BJ (cell line): ENCODE data around the gene NKAIN4. TPM values are rescaled to one million over a fixed set of nuclear protein-coding genes. Genes with fewer than 3 reads are reported as not detected.

Experiments
- CTCF ChIA-PET: fragments of 350-600 bp; formaldehyde crosslinking; extraction: SDS; loops from one replicate; lab custom pipeline; 2021; ENCODE audit warnings: antibody characterized with exemption, inconsistent platforms; lab: Yijun Ruan, JAX
- POLR2A ChIA-PET: fragments of 300-600 bp; sonication (Branson Sonifier 250); formaldehyde crosslinking; extraction: SDS; loops from one replicate; lab custom pipeline; 2021; ENCODE audit warnings: antibody characterized with exemption; lab: Charles Lee
- DNase-seq: peaks from one replicate; pipeline ENCODE4 v3.0.0-alpha.2; 2011; ENCODE audit warnings: low read depth
- H3K27me3 ChIP-seq: 2 replicates; pipeline ENCODE4 v1.6.0; 2011; ENCODE audit warnings: low read length; ENCODE audit not compliant: control insufficient read depth, insufficient read depth
- H3K36me3 ChIP-seq: 2 replicates; pipeline ENCODE4 v1.5.1; 2011; ENCODE audit warnings: low read length; ENCODE audit not compliant: control insufficient read depth, insufficient read depth
- H3K4me3 ChIP-seq: 2 replicates; pipeline ENCODE4 v1.5.1; 2011; ENCODE audit warnings: low read depth, mild to moderate bottlenecking, control low read depth, low read length
- CTCF ChIP-seq: IDR thresholded peaks from 2 replicates; pipeline ENCODE4 v1.5.1; 2011; ENCODE audit warnings: low read depth, mild to moderate bottlenecking, control low read depth, inconsistent platforms, low read length, moderate library complexity; ENCODE audit not compliant: insufficient read depth
- polyA plus RNA-seq: library from polyadenylated mRNA; depleted of rRNA; stranded (reverse); fragments of >200 nt; gene quantifications from 2 replicates; pipeline ENCODE4 v1.2.3, GENCODE V29; 2011

NKAIN4 gene
- polyA plus RNA-seq, 1 experiment = not detected

- ChIA-PET CTCF (interaction anchor here (1.1 to 2.4 kb wide), 5 partner anchors 9 to 60 kb away, joined by 3 to 8 read pairs (median 7); no protein-coding TSS in a partner anchor), POLR2A (no interaction called here)
These were observed 27.7 kb upstream of the NKAIN4 start for GRCh38 chr20:63281742-63282665.

DNA sequence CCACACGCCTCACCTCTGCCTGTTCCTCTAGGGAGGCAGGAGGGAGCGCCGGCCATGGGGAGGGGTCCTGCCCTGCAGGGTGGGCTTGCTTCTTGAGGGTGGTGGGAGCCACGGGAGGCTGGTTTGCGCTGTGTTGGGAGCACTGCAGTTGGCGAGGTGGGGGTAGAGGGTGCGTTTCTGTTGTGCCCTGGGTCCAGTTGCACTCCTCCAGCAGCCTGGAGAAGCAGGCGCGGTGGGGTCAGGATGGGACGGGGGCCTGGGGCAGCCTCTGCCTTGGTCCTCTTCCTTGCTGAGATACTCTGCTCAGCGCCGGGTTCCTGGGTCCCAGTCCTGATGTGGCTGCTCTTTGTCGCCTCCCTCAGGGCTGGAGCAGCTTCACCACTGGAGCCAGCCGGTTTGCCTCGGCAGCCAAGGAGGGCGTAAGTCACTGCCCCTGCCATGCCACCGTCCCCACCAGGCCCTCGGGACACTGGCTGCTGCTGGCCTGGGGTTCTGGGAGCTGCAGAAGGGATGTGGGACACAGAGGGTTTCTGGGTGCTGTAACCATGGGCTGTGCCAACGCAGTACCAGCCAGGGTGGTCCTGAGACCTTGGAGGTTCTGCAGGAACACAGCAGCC is 26.8 kb upstream of the NKAIN4 start:
- ChIA-PET POLR2A (no interaction called here), CTCF (interaction anchor here (0.8 to 2.4 kb wide), 6 partner anchors 10 to 59 kb away, joined by 3 to 8 read pairs (median 4); no protein-coding TSS in a partner anchor)
- peak; percentile 29; the same call in 1 of the 2 replicates for TF ChIP-seq CTCF
- Histone ChIP-seq H3K4me3 (no peak overlapping the region), H3K27me3 (no peaks in the 10 kb centered on the region), H3K36me3 (peaks cover 76% of the 10 kb centered on the region)
- DNase-seq = no peak

More at GRCh38 chr20:63281742-63282665, 27.7 kb upstream of the NKAIN4 start:
- Histone ChIP-seq H3K36me3 (peaks cover 77% of the 10 kb centered on the region), H3K4me3 (no peak overlapping the region), H3K27me3 (no peaks in the 10 kb centered on the region)
- TF ChIP-seq CTCF = no peak
- DNase-seq = no peak

- no peak for DNase-seq
- Histone ChIP-seq H3K4me3 (no peak overlapping the region), H3K36me3 (peaks cover 69% of the 10 kb centered on the region), H3K27me3 (no peaks in the 10 kb centered on the region)
- ChIA-PET CTCF (interaction anchor here (0.7 to 2.4 kb wide), 4 partner anchors 10 to 50 kb away, joined by 3 to 8 read pairs (median 6); no protein-coding TSS in a partner anchor), POLR2A (no interaction called here)
- no peak for TF ChIP-seq CTCF
These were observed 26.1 kb upstream of the NKAIN4 start for GRCh38 chr20:63280371-63280770.

DNA sequence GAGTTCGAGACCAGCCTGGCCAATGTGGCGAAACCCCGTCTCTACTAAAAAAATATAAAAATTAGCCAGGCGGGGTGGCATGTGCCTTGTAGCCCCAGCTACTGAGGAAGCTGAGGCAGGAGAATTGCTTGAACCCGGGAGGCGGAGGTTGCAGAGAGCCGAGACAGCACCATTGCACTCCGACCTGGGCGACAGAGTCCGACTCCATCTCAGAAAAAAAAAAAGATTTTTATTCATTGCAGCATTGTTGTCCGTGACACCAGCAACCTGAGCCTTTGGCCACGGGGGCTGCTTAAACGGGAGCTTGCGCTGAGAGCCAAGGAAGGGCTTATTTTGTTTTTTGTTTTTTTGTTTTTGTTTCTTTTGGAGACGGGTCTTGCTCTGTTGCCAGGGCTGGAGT is 25.7 kb upstream of the NKAIN4 start:
- no peak for TF ChIP-seq CTCF
- Histone ChIP-seq H3K27me3 (no peaks in the 10 kb centered on the region), H3K4me3 (no peak overlapping the region), H3K36me3 (peaks cover 65% of the 10 kb centered on the region)
- no peak for DNase-seq
- ChIA-PET CTCF (interaction anchor here (0.7 to 1.1 kb wide), 4 partner anchors 14 to 55 kb away, joined by 3 to 8 read pairs (median 4); no protein-coding TSS in a partner anchor), POLR2A (no interaction called here)

DNA sequence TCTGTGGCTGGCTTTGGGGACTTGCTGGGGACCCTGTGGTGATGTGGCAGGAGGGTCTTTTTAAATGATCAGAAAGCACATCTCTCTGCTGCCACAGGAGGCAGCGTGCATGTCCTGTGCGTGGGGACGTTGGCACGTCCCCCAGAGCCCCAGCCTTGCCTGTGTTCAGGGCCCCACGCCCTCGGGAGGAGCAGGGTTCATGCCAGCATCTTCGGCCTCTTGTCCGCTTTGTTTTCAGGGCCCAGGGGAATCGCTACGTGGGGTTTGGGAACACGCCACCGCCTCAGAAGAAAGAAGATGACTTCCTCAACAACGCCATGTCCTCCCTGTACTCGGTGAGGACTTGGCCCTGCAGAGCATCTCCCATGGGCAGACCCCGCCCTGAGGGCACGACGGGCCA is 24.4 kb upstream of the NKAIN4 start:
- TF ChIP-seq CTCF = no peak
- Histone ChIP-seq H3K36me3 (peaks cover 59% of the 10 kb centered on the region), H3K4me3 (no peak overlapping the region), H3K27me3 (no peaks in the 10 kb centered on the region)
- POLR2A ChIA-PET = no interaction called here
- DNase-seq = no peak
- CTCF ChIA-PET = no interaction called here
